ENCODE measurements around the gene SLC27A3. TPM values are rescaled to one million over a fixed set of nuclear protein-coding genes. Genes with fewer than 3 reads are reported as not detected.

SLC27A3 gene
- polyA plus RNA-seq, 3 donors, result 84.5 to 123 (median 118) TPM

DNA sequence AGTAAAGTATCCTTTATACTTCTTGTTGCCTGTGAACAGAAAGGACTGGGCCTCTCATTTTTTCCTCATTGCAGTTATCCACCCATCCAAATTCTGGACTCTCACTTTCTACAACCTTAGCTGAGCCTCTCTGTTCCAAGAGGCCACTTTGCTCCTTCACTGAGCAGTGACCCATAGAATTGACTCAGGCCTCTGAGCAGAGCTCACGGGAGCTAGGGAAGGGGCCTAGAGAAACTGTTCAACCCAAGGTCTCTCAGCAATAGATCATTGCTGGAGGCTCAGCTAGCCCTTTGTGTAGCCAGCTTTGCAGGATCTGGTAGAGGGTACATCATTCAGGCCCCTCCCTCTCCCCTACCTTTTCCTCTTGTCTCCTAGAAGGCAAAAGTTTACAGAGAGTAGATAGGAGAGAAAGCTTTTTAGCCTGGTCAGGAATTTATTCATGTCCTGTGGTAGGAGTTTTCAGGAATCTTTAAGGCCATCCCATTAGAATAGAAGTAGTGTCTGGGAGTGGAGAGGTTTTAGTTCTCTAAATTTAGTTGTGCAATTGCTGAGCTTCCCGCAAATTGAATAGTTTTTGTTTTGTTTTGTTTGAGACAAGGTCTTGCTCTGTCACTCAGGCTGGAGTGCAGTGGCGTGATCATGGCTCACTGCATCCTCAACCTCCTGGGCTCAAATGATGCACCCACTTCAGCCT, 40.7 kb upstream of the SLC27A3 start:
- intact Hi-C loops (cut with micrococcal nuclease), result loop anchor here in 1 of 2 donors (5.0 kb wide), 1 partner anchor 102 kb away; the partner anchor contains the start of gene CHTOP
- H3K27ac Mint-ChIP-seq, result peak overlapping the region; percentile 88 to 95 (median 92)

GRCh38 chr1:153735090-153735420, 40.2 kb upstream of the SLC27A3 start:
- H2AFZ ChIP-seq (ENCODE audit: insufficient read depth, low read depth, low read length, poor library complexity, severe bottlenecking), result peak overlapping the region; percentile 37
- H3K4me1 ChIP-seq (ENCODE audit: control insufficient read depth in 1 of 2, insufficient read depth in 2 of 2, low read length in 2 of 2), result peaks cover 33 to 35% of the 10 kb centered on the region in 2 donors
- 75% methylated on average over 1 of the region's 3 CpGs for WGBS (ENCODE audit: insufficient coverage)
- peak overlapping the region; percentile 40 for H3K4me2 ChIP-seq (replicated peaks; ENCODE audit: extremely low read depth, low read length, poor library complexity, severe bottlenecking)
- H4K20me1 ChIP-seq (ENCODE audit: insufficient read depth, low read length), result no peaks in the 10 kb centered on the region
- intact Hi-C loops (cut with micrococcal nuclease), result loop anchor here in 1 of 2 donors (5.0 kb wide), 1 partner anchor 103 kb away; the partner anchor contains the start of gene CHTOP
- Mint-ChIP-seq H3K9me3 (peaks cover 0 to 2% (median 0%) of the 10 kb centered on the region in 7 donors), H3K4me1 (peaks cover 37% of the 10 kb centered on the region), H3K27ac (peak overlapping the region; percentile 88 to 95 (median 92)), H3K27me3 (ENCODE audit: low read depth in 3 of 3) (peaks cover 0 to 1% (median 0%) of the 10 kb centered on the region in 3 donors), H3K36me3 (peaks cover 4 to 32% of the 10 kb centered on the region in 2 donors), H3K4me3 (peak overlapping the region; percentile 9 to 67)
- H3K27ac ChIP-seq (ENCODE audit: low read depth in 1 of 2, low read length in 2 of 2), result peak overlapping the region; percentile 81 to 93
- no peaks in the 10 kb centered on the region for H3K9me3 ChIP-seq (replicated peaks in 1 of 2; ENCODE audit: control insufficient read depth in 1 of 2, insufficient read depth in 1 of 2, low read length in 2 of 2)
- no peaks in the 10 kb centered on the region for H3K27me3 ChIP-seq (ENCODE audit: control insufficient read depth in 2 of 2, insufficient read depth in 2 of 2, low read length in 2 of 2)
- peak overlapping the region in 1 of 3 experiments; percentile 42 for H3K4me3 ChIP-seq (replicated peaks in 1 of 3; ENCODE audit: low read depth in 2 of 3, low read length in 3 of 3)
- H3K79me2 ChIP-seq (ENCODE audit: insufficient read depth, low read length), result peaks cover 35% of the 10 kb centered on the region
- no peak for DNase-seq
- peak overlapping the region; percentile 35 for H3K9ac ChIP-seq (ENCODE audit: insufficient read depth, low read length, poor library complexity, severe bottlenecking)
- H3K36me3 ChIP-seq (replicated peaks in 1 of 2; ENCODE audit: control insufficient read depth in 1 of 2, insufficient read depth in 2 of 2, low read length in 2 of 2), result peaks cover 4 to 21% of the 10 kb centered on the region in 2 donors
- TF ChIP-seq, protein P1, sequence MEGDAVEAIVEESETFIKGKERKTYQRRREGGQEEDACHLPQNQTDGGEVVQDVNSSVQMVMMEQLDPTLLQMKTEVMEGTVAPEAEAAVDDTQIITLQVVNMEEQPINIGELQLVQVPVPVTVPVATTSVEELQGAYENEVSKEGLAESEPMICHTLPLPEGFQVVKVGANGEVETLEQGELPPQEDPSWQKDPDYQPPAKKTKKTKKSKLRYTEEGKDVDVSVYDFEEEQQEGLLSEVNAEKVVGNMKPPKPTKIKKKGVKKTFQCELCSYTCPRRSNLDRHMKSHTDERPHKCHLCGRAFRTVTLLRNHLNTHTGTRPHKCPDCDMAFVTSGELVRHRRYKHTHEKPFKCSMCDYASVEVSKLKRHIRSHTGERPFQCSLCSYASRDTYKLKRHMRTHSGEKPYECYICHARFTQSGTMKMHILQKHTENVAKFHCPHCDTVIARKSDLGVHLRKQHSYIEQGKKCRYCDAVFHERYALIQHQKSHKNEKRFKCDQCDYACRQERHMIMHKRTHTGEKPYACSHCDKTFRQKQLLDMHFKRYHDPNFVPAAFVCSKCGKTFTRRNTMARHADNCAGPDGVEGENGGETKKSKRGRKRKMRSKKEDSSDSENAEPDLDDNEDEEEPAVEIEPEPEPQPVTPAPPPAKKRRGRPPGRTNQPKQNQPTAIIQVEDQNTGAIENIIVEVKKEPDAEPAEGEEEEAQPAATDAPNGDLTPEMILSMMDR (IDR thresholded peaks at IDR 0.05), result no peak

More for the DNA sequence above, 40.7 kb upstream of the SLC27A3 start:
- Histone ChIP-seq H3K9me3 (replicated peaks in 1 of 2; ENCODE audit: control insufficient read depth in 1 of 2, insufficient read depth in 1 of 2, low read length in 2 of 2) (no peaks in the 10 kb centered on the region), H3K27ac (ENCODE audit: low read depth in 1 of 2, low read length in 2 of 2) (peak overlapping the region; percentile 81 to 93), H2AFZ (ENCODE audit: insufficient read depth, low read depth, low read length, poor library complexity, severe bottlenecking) (peak overlapping the region; percentile 37), H3K79me2 (ENCODE audit: insufficient read depth, low read length) (peaks cover 40% of the 10 kb centered on the region), H4K20me1 (ENCODE audit: insufficient read depth, low read length) (no peaks in the 10 kb centered on the region), H3K4me1 (ENCODE audit: control insufficient read depth in 1 of 2, insufficient read depth in 2 of 2, low read length in 2 of 2) (peaks cover 39 to 40% of the 10 kb centered on the region in 2 donors), H3K27me3 (ENCODE audit: control insufficient read depth in 2 of 2, insufficient read depth in 2 of 2, low read length in 2 of 2) (no peaks in the 10 kb centered on the region), H3K4me2 (replicated peaks; ENCODE audit: extremely low read depth, low read length, poor library complexity, severe bottlenecking) (peak overlapping the region; percentile 40), H3K9ac (ENCODE audit: insufficient read depth, low read length, poor library complexity, severe bottlenecking) (peak overlapping the region; percentile 24), H3K36me3 (replicated peaks in 1 of 2; ENCODE audit: control insufficient read depth in 1 of 2, insufficient read depth in 2 of 2, low read length in 2 of 2) (peaks cover 4 to 18% of the 10 kb centered on the region in 2 donors), H3K4me3 (replicated peaks in 1 of 3; ENCODE audit: low read depth in 2 of 3, low read length in 3 of 3) (peak overlapping the region in 1 of 3 experiments; percentile 42)
- DNase-seq, result peak; percentile 49 to 76 (median 73)
- peaks cover 0 to 1% (median 0%) of the 10 kb centered on the region in 3 donors for H3K27me3 Mint-ChIP-seq (ENCODE audit: low read depth in 3 of 3)
- peak overlapping the region; percentile 9 to 67 for H3K4me3 Mint-ChIP-seq
- peaks cover 42% of the 10 kb centered on the region for H3K4me1 Mint-ChIP-seq
- WGBS (ENCODE audit: insufficient coverage), result 25% methylated on average over 2 of the region's 3 CpGs
- TF ChIP-seq, protein P1 (IDR thresholded peaks at IDR 0.05), result no peak
- H3K36me3 Mint-ChIP-seq, result peaks cover 4 to 28% of the 10 kb centered on the region in 2 donors
- peaks cover 0 to 2% (median 0%) of the 10 kb centered on the region in 7 donors for H3K9me3 Mint-ChIP-seq
